ENCODE data around the gene ABAT. TPM values are rescaled to one million over a fixed set of nuclear protein-coding genes. Genes with fewer than 3 reads are reported as not detected.

Gene ABAT
- polyA plus RNA-seq, 2 of the 4 experiments (the other 2 are of a cell fraction), result 0.68 to 1.2 TPM

DNA sequence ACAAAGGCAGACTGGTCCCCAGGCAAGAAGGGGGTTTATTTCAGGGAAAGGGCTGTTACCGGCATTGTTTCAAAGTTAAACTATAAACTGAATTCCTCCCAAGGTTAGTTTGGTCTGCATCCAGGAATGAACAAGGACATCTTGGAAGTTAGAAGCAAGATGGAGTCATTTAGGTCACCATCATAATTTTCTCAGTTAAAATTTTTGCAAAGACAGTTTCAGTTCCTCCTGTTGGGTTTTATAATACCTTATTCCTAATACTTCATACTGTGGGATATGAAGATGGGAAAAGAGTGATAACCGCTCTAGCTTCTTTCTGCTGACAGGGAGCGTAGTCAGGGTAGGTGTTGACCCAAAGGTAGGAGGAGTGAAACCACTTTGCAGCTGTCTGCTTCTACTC lies 148.0 kb downstream of the ABAT start:
- Histone ChIP-seq H3K4me1 (no peaks in the 10 kb centered on the region), H3K27ac (no peak overlapping the region), H3K4me3 (no peak overlapping the region), H3K9me3 (no peaks in the 10 kb centered on the region), H3K4me2 (no peak overlapping the region)
- ATAC-seq (no peak), DNase-seq (ENCODE audit: low read depth in 1 of 2, low spot score in 1 of 2) (no peak), FAIRE-seq (no peak)
- TF ChIP-seq HOXB5 (CRISPR knock-in tag; IDR thresholded peaks at IDR 0.05), result no peak
- no peak for TF ChIP-seq GATA3 (IDR thresholded peaks at IDR 0.05; ENCODE audit: borderline replicate concordance)
- TF ChIP-seq TP53 (CRISPR knock-in tag; IDR thresholded peaks at IDR 0.05), result no peak
- no peak for TF ChIP-seq FOSB (CRISPR knock-in tag; IDR thresholded peaks at IDR 0.05)
- no peak for TF ChIP-seq REST (IDR thresholded peaks at IDR 0.05)
- TF ChIP-seq JUN (IDR thresholded peaks at IDR 0.05), result no peak
- no peak for TF ChIP-seq ESRRA (IDR thresholded peaks at IDR 0.05; ENCODE audit: borderline replicate concordance, low read length)
- TF ChIP-seq EHMT2 (IDR thresholded peaks at IDR 0.05; ENCODE audit: low read depth), result no peak
- no peak for TF ChIP-seq RARB (CRISPR knock-in tag; IDR thresholded peaks at IDR 0.05)
- no peak for TF ChIP-seq JUNB (IDR thresholded peaks at IDR 0.05)
- TF ChIP-seq RCOR1 (IDR thresholded peaks at IDR 0.05; ENCODE audit: low read depth, low read length), result no peak
- TF ChIP-seq MYC (IDR thresholded peaks at IDR 0.05; ENCODE audit: borderline replicate concordance, low read length), result no peak
- no peak for TF ChIP-seq RAD21 (conservative IDR thresholded peaks at IDR 0.05 in 1 of 2, IDR thresholded peaks at IDR 0.05 in 1 of 2)
- TF ChIP-seq NR3C1 (IDR thresholded peaks at IDR 0.05), result no peak
- no peak for TF ChIP-seq POLR2AphosphoS2 (conservative IDR thresholded peaks at IDR 0.05; ENCODE audit: low read length)
- TF ChIP-seq MAFK (IDR thresholded peaks at IDR 0.05; ENCODE audit: partially characterized antibody), result no peak
- no peak for TF ChIP-seq TFCP2L1 (CRISPR knock-in tag; IDR thresholded peaks at IDR 0.05)
- CTCF ChIA-PET, result interaction anchor here (1.6 to 3.5 kb wide), 3 partner anchors 10 to 57 kb away, joined by 3 to 14 read pairs (median 14); no protein-coding TSS in a partner anchor
- POLR2A ChIA-PET, result no interaction called here
- 86% methylated on average over 3 of the region's 3 CpGs for WGBS (ENCODE audit: missing lambda C conversion rate)

GRCh38 chr16:8826278-8826879 lies 152.0 kb downstream of the ABAT start:
- no peak for FAIRE-seq
- POLR2A ChIA-PET, result no interaction called here
- CTCF ChIA-PET, result interaction anchor here (0.6 kb wide), 1 partner anchor 206 kb away, joined by 4 read pairs; no protein-coding TSS in a partner anchor
- Histone ChIP-seq H3K4me2 (no peak overlapping the region), H3K4me1 (no peaks in the 10 kb centered on the region), H3K9me3 (no peaks in the 10 kb centered on the region), H3K4me3 (no peak overlapping the region), H3K27ac (no peak overlapping the region)
- ATAC-seq, result no peak
- DNase-seq (ENCODE audit: low read depth in 1 of 2, low spot score in 1 of 2), result no peak
- TF ChIP-seq MAFK (IDR thresholded peaks at IDR 0.05; ENCODE audit: partially characterized antibody) (no peak), PBX3 (IDR thresholded peaks at IDR 0.05) (no peak), EP300 (IDR thresholded peaks at IDR 0.05) (no peak), ATOH8 (CRISPR knock-in tag; IDR thresholded peaks at IDR 0.05; ENCODE audit: low read depth) (no peak), HEYL (CRISPR knock-in tag; IDR thresholded peaks at IDR 0.05) (no peak), FOSL2 (IDR thresholded peaks at IDR 0.05) (no peak), FOSL2 (CRISPR knock-in tag; IDR thresholded peaks at IDR 0.05) (no peak), JUN (IDR thresholded peaks at IDR 0.05) (no peak), HMGXB4 (CRISPR knock-in tag; IDR thresholded peaks at IDR 0.05; ENCODE audit: borderline replicate concordance) (no peak), RCOR1 (IDR thresholded peaks at IDR 0.05; ENCODE audit: low read depth, low read length) (no peak), FOXS1 (CRISPR knock-in tag; IDR thresholded peaks at IDR 0.05) (no peak), HOXB5 (CRISPR knock-in tag; IDR thresholded peaks at IDR 0.05) (no peak)
- TF ChIP-seq, protein P1, sequence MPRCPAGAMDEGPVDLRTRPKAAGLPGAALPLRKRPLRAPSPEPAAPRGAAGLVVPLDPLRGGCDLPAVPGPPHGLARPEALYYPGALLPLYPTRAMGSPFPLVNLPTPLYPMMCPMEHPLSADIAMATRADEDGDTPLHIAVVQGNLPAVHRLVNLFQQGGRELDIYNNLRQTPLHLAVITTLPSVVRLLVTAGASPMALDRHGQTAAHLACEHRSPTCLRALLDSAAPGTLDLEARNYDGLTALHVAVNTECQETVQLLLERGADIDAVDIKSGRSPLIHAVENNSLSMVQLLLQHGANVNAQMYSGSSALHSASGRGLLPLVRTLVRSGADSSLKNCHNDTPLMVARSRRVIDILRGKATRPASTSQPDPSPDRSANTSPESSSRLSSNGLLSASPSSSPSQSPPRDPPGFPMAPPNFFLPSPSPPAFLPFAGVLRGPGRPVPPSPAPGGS (IDR thresholded peaks at IDR 0.05), result no peak
- TF ChIP-seq, protein P2, sequence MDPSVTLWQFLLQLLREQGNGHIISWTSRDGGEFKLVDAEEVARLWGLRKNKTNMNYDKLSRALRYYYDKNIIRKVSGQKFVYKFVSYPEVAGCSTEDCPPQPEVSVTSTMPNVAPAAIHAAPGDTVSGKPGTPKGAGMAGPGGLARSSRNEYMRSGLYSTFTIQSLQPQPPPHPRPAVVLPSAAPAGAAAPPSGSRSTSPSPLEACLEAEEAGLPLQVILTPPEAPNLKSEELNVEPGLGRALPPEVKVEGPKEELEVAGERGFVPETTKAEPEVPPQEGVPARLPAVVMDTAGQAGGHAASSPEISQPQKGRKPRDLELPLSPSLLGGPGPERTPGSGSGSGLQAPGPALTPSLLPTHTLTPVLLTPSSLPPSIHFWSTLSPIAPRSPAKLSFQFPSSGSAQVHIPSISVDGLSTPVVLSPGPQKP (IDR thresholded peaks at IDR 0.05; ENCODE audit: low read depth, low read length), result no peak
- WGBS (ENCODE audit: missing lambda C conversion rate), result 89% methylated on average over 3 of the region's 3 CpGs
